BLaER1 treated with 17β-estradiol and CSF1 and Interleukin-3, amounts not matched to agents 10 nM and 100 nM (cell line): ENCODE measurements around the gene UGT1A7.

Experiments used
- H3K27ac ChIP-seq, 11 experiments: shearing (Covaris generic); formaldehyde crosslinking; 2 replicates each; pipeline ENCODE4 v1.8.1; 2022
- H3K27me3 ChIP-seq, 11 experiments: shearing (Covaris generic); formaldehyde crosslinking; 2 replicates each; pipeline ENCODE4 v1.8.1; 2022
- H3K36me3 ChIP-seq, 11 experiments: shearing (Covaris generic); formaldehyde crosslinking; 2 replicates each; pipeline ENCODE4 v1.8.1; 2022
- H3K4me1 ChIP-seq, 10 experiments: shearing (Covaris generic); formaldehyde crosslinking; 2 replicates each; pipeline ENCODE4 v1.8.1; 2022
- H3K4me2 ChIP-seq, 11 experiments: shearing (Covaris generic); formaldehyde crosslinking; 2 replicates each; pipeline ENCODE4 v1.8.1; 2022
- H3K4me3 ChIP-seq, 10 experiments: shearing (Covaris generic); formaldehyde crosslinking; 2 replicates each; pipeline ENCODE4 v1.8.1; 2022
- H3K9ac ChIP-seq, 11 experiments: shearing (Covaris generic); formaldehyde crosslinking; 2 replicates each; pipeline ENCODE4 v1.8.1; 2022
- H3K9me3 ChIP-seq, 11 experiments: shearing (Covaris generic); formaldehyde crosslinking; replicated peaks in 1 of 11; 2 replicates each; pipeline ENCODE4 v1.8.1; 2022
- H4K20me1 ChIP-seq, 11 experiments: shearing (Covaris generic); formaldehyde crosslinking; 2 replicates each; pipeline ENCODE4 v1.8.1; 2022
- Cebpa-rat ChIP-seq, 11 experiments: shearing (Covaris generic); IDR thresholded peaks; 2 replicates each; pipeline ENCODE4 v1.8.1; 2022

UGT1A7 gene

GRCh38 chr2:233676046-233676445, 5.7 kb upstream of the UGT1A7 start:
- no peak overlapping the region for H3K4me3 ChIP-seq
- no peaks in the 10 kb centered on the region for H3K27me3 ChIP-seq
- H3K4me2 ChIP-seq: no peak overlapping the region
- H3K4me1 ChIP-seq: no peaks in the 10 kb centered on the region
- no peaks in the 10 kb centered on the region for H4K20me1 ChIP-seq
- TF ChIP-seq Cebpa-rat (IDR thresholded peaks at IDR 0.05): no peak
- H3K9me3 ChIP-seq: no peaks in the 10 kb centered on the region
- H3K27ac ChIP-seq: no peak overlapping the region
- no peaks in the 10 kb centered on the region for H3K36me3 ChIP-seq
- no peak overlapping the region for H3K9ac ChIP-seq

GRCh38 chr2:233679196-233679595, 2.5 kb upstream of the UGT1A7 start:
- H3K27ac ChIP-seq: no peak overlapping the region
- no peak for TF ChIP-seq Cebpa-rat (IDR thresholded peaks at IDR 0.05)
- no peak overlapping the region for H3K4me3 ChIP-seq
- H3K9me3 ChIP-seq: no peaks in the 10 kb centered on the region
- H4K20me1 ChIP-seq: no peaks in the 10 kb centered on the region
- no peak overlapping the region for H3K9ac ChIP-seq
- H3K4me2 ChIP-seq: no peak overlapping the region
- no peaks in the 10 kb centered on the region for H3K27me3 ChIP-seq
- H3K36me3 ChIP-seq: no peaks in the 10 kb centered on the region
- H3K4me1 ChIP-seq: peaks cover 6 to 14% (median 9%) of the 10 kb centered on the region in 10 experiments; a peak in 18 of 20 replicates

- Histone ChIP-seq H4K20me1 (no peaks in the 10 kb centered on the region), H3K4me1 (peaks cover 6 to 14% (median 9%) of the 10 kb centered on the region in 10 experiments; a peak in 18 of 20 replicates), H3K36me3 (no peaks in the 10 kb centered on the region), H3K4me3 (no peak overlapping the region), H3K27me3 (no peaks in the 10 kb centered on the region), H3K4me2 (no peak overlapping the region), H3K9ac (no peak overlapping the region), H3K9me3 (no peaks in the 10 kb centered on the region), H3K27ac (no peak overlapping the region)
- no peak for TF ChIP-seq Cebpa-rat (IDR thresholded peaks at IDR 0.05)
Measured at GRCh38 chr2:233680361-233681045, 1.2 kb upstream of the UGT1A7 start.

GRCh38 chr2:233684640-233685039, 2.9 kb downstream of the UGT1A7 start:
- Histone ChIP-seq H3K9me3 (no peaks in the 10 kb centered on the region), H3K27ac (no peak overlapping the region), H3K4me2 (no peak overlapping the region), H3K27me3 (no peaks in the 10 kb centered on the region), H4K20me1 (no peaks in the 10 kb centered on the region), H3K9ac (no peak overlapping the region), H3K4me3 (no peak overlapping the region), H3K4me1 (peaks cover 6 to 14% (median 9%) of the 10 kb centered on the region in 10 experiments; a peak in 18 of 20 replicates), H3K36me3 (no peaks in the 10 kb centered on the region)
- TF ChIP-seq Cebpa-rat (IDR thresholded peaks at IDR 0.05): no peak

GRCh38 chr2:233686928-233687327, 5.2 kb downstream of the UGT1A7 start:
- Histone ChIP-seq H3K27me3 (no peaks in the 10 kb centered on the region), H4K20me1 (no peaks in the 10 kb centered on the region), H3K4me3 (no peak overlapping the region), H3K9me3 (no peaks in the 10 kb centered on the region), H3K36me3 (no peaks in the 10 kb centered on the region), H3K9ac (no peak overlapping the region), H3K27ac (no peak overlapping the region), H3K4me1 (peaks cover 6 to 18% (median 9%) of the 10 kb centered on the region in 10 experiments; a peak in 18 of 20 replicates), H3K4me2 (no peak overlapping the region)
- TF ChIP-seq Cebpa-rat (IDR thresholded peaks at IDR 0.05): no peak

GRCh38 chr2:233688341-233688740, 6.6 kb downstream of the UGT1A7 start:
- Histone ChIP-seq H3K9ac (no peak overlapping the region), H3K4me2 (no peak overlapping the region), H3K4me1 (peaks cover 0 to 5% (median 0%) of the 10 kb centered on the region in 10 experiments; a peak in 5 of 20 replicates), H3K4me3 (no peak overlapping the region), H3K9me3 (no peaks in the 10 kb centered on the region), H3K27me3 (no peaks in the 10 kb centered on the region), H3K36me3 (no peaks in the 10 kb centered on the region), H4K20me1 (no peaks in the 10 kb centered on the region), H3K27ac (no peak overlapping the region)
- TF ChIP-seq Cebpa-rat (IDR thresholded peaks at IDR 0.05): no peak

- Histone ChIP-seq H3K27ac (no peak overlapping the region), H3K36me3 (no peaks in the 10 kb centered on the region), H3K4me1 (peaks cover 0 to 5% (median 0%) of the 10 kb centered on the region in 10 experiments; a peak in 2 of 20 replicates), H3K4me2 (no peak overlapping the region), H3K9me3 (no peaks in the 10 kb centered on the region), H3K27me3 (no peaks in the 10 kb centered on the region), H3K4me3 (no peak overlapping the region), H4K20me1 (no peaks in the 10 kb centered on the region), H3K9ac (no peak overlapping the region)
- no peak for TF ChIP-seq Cebpa-rat (IDR thresholded peaks at IDR 0.05)
Measured at GRCh38 chr2:233689031-233689430, 7.3 kb downstream of the UGT1A7 start.

- Histone ChIP-seq H3K36me3 (no peaks in the 10 kb centered on the region), H3K27ac (no peak overlapping the region), H3K9me3 (no peaks in the 10 kb centered on the region), H3K9ac (no peak overlapping the region), H3K27me3 (no peaks in the 10 kb centered on the region), H3K4me2 (no peak overlapping the region), H3K4me1 (peaks cover 0 to 5% (median 0%) of the 10 kb centered on the region in 10 experiments; a peak in 2 of 20 replicates), H4K20me1 (no peaks in the 10 kb centered on the region), H3K4me3 (no peak overlapping the region)
- no peak for TF ChIP-seq Cebpa-rat (IDR thresholded peaks at IDR 0.05)
Measured at GRCh38 chr2:233689501-233689900, 7.8 kb downstream of the UGT1A7 start.

GRCh38 chr2:233690444-233690843, 8.7 kb downstream of the UGT1A7 start:
- Histone ChIP-seq H3K4me1 (peaks cover 0 to 5% (median 0%) of the 10 kb centered on the region in 10 experiments; a peak in 2 of 20 replicates), H3K27me3 (no peaks in the 10 kb centered on the region), H3K9me3 (no peaks in the 10 kb centered on the region), H3K27ac (no peak overlapping the region), H4K20me1 (no peaks in the 10 kb centered on the region), H3K9ac (no peak overlapping the region), H3K4me2 (no peak overlapping the region), H3K4me3 (no peak overlapping the region), H3K36me3 (no peaks in the 10 kb centered on the region)
- TF ChIP-seq Cebpa-rat (IDR thresholded peaks at IDR 0.05): no peak
